Memory B cell (primary cell): ENCODE measurements around the gene KCNJ3.

Experiments used
- ATAC-seq: fragments of 150-1000 bp; cut with Tn5 transposase; 2 replicates; pipeline ENCODE4 v1.10.0; 2021; ENCODE audit warnings: low read depth, mild to moderate bottlenecking, moderate library complexity
- DNase-seq, 2 donors: peaks; one replicate each; pipeline ENCODE4 v3.0.0; 2022; ENCODE audit warnings: low spot score in 2 of 2
- H3K27ac Mint-ChIP-seq: one replicate; pipeline ENCODE4 v1.8.0; 2022; ENCODE audit warnings: mild to moderate bottlenecking, moderate library complexity, mixed read lengths
- H3K27me3 Mint-ChIP-seq: one replicate; pipeline ENCODE4 v1.8.0; 2022; ENCODE audit warnings: mixed read lengths
- H3K36me3 Mint-ChIP-seq: one replicate; pipeline ENCODE4 v1.8.0; 2022; ENCODE audit warnings: mild to moderate bottlenecking, mixed read lengths
- H3K4me1 Mint-ChIP-seq: one replicate; pipeline ENCODE4 v1.8.0; 2022; ENCODE audit warnings: mixed read lengths
- H3K4me3 Mint-ChIP-seq: one replicate; pipeline ENCODE4 v1.8.0; 2022; ENCODE audit warnings: mild to moderate bottlenecking, moderate library complexity, mixed read lengths
- H3K9me3 Mint-ChIP-seq: one replicate; pipeline ENCODE4 v1.8.0; 2022; ENCODE audit warnings: mixed read lengths

Gene KCNJ3

DNA sequence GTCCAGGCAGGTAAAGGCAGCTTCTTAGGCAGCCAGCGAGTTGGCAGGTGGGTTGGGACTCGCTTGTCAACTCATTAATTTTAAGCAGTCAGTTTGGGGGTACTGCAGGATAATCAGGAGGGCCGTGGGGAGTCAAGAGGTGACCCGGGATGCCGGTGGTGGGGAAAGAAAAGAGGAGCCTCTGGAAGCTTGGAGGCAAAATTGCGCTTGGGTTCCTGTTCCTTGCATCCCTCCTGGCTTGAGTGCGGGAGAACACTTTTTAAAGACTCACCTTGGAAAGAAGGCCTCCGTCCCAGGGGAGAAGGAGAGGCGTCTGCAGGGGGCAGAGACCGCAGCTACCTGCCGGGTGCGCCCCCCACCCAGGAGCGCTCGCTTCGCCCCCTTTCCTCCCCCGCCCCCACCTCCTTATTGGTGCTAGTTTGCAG lies at the start of gene KCNJ3:
Gene KCNJ3, plus strand, starts transcription at position 400 of the 425 bp plus-strand sequence. CDS start 81 bp downstream, outside the sequence.
- Mint-ChIP-seq H3K4me3 (peak within 1 kb of the TSS; percentile 75), H3K36me3 (peaks cover 2% of the 10 kb centered on the region), H3K27me3 (peaks cover 12% of the 10 kb centered on the region), H3K4me1 (peaks cover 3% of the 10 kb centered on the region), H3K27ac (no peak within 1 kb of the TSS), H3K9me3 (peaks cover 4% of the 10 kb centered on the region)
- ATAC-seq (no peak), DNase-seq (no peak)

DNA sequence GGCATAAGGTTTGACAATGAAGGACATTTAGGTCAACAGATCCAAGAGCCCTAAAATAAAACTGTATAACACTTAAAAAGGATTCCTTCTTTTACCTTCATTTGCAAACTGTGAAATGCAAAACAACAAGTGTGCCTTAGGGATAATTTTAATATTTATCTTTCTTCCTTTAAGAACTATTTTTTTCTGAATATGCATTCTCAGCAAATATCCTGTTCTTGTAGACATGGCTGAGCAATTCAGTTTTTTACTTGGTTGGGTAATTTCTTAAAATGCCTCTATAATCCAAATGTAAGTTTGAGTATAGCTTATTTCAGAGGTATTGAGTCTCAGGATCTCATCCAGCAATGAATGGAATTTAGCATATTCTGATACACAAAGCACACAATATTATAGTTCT lies 43.0 kb upstream of the KCNJ3 start:
- H3K9me3 Mint-ChIP-seq, result no peaks in the 10 kb centered on the region
- no peaks in the 10 kb centered on the region for H3K36me3 Mint-ChIP-seq
- DNase-seq (no peak), ATAC-seq (no peak)
- no peaks in the 10 kb centered on the region for H3K27me3 Mint-ChIP-seq
- H3K27ac Mint-ChIP-seq, result no peak overlapping the region
- H3K4me3 Mint-ChIP-seq, result no peak overlapping the region
- H3K4me1 Mint-ChIP-seq, result no peaks in the 10 kb centered on the region

GRCh38 chr2:154658854-154659253 lies 39.6 kb upstream of the KCNJ3 start:
- Mint-ChIP-seq H3K36me3 (no peaks in the 10 kb centered on the region), H3K9me3 (peaks cover 2% of the 10 kb centered on the region), H3K4me1 (no peaks in the 10 kb centered on the region), H3K27ac (no peak overlapping the region), H3K27me3 (no peaks in the 10 kb centered on the region), H3K4me3 (no peak overlapping the region)
- DNase-seq (no peak), ATAC-seq (no peak)

DNA sequence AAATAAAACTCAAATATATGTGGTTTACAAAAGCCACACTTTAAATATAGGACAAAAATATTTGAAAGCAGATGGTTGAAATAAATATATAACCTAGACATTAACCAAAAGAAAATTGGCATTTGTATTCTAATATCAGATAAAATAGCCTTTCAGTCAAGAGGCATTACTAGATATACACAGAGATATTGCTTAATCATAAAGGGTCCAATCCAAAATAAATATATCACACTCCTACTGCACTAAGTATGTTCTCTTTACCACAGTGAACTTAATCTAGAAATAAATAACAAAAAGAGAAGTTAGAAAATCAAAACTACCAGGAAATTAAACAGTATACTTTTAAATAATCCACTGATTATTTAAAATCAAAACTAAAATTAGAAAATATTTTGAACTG lies 34.2 kb upstream of the KCNJ3 start:
- H3K4me3 Mint-ChIP-seq, result no peak overlapping the region
- H3K27ac Mint-ChIP-seq, result no peak overlapping the region
- H3K4me1 Mint-ChIP-seq, result no peaks in the 10 kb centered on the region
- H3K36me3 Mint-ChIP-seq, result no peaks in the 10 kb centered on the region
- no peaks in the 10 kb centered on the region for H3K27me3 Mint-ChIP-seq
- DNase-seq, result no peak
- peaks cover 2% of the 10 kb centered on the region for H3K9me3 Mint-ChIP-seq
- no peak for ATAC-seq

GRCh38 chr2:154670083-154670482 lies 28.4 kb upstream of the KCNJ3 start:
- Mint-ChIP-seq H3K36me3 (no peaks in the 10 kb centered on the region), H3K9me3 (peaks cover 4% of the 10 kb centered on the region), H3K27ac (no peak overlapping the region), H3K4me3 (no peak overlapping the region), H3K4me1 (no peaks in the 10 kb centered on the region), H3K27me3 (no peaks in the 10 kb centered on the region)
- ATAC-seq, result no peak
- no peak for DNase-seq

GRCh38 chr2:154673694-154674093 lies 24.8 kb upstream of the KCNJ3 start:
- Mint-ChIP-seq H3K4me3 (no peak overlapping the region), H3K27ac (no peak overlapping the region), H3K27me3 (no peaks in the 10 kb centered on the region), H3K36me3 (no peaks in the 10 kb centered on the region), H3K4me1 (no peaks in the 10 kb centered on the region), H3K9me3 (peaks cover 4% of the 10 kb centered on the region)
- DNase-seq (no peak), ATAC-seq (no peak)

DNA sequence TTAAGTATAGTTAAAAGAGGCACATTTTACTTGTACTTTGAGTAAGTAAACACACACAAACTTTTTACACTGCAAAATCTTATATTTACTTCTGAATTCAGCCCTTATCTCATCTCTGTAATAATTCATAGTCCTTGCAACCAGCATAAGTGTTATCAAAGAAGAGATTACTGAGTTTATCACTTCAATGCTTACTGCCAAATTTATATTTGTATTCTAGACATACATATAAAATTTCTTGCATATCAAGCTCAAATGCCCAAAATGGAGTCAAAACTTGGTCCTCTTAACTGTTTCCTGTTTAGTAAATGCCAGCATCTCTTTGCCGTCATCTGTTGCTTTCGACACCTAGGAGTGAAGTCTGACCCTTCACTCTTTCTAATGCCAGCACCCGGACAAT lies 21.1 kb upstream of the KCNJ3 start:
- no peak for ATAC-seq
- no peaks in the 10 kb centered on the region for H3K27me3 Mint-ChIP-seq

GRCh38 chr2:154681741-154682140 lies 16.8 kb upstream of the KCNJ3 start:
- Mint-ChIP-seq H3K9me3 (peaks cover 2% of the 10 kb centered on the region), H3K4me3 (no peak overlapping the region), H3K27me3 (no peaks in the 10 kb centered on the region), H3K36me3 (no peaks in the 10 kb centered on the region), H3K27ac (no peak overlapping the region), H3K4me1 (no peaks in the 10 kb centered on the region)
- DNase-seq (no peak), ATAC-seq (no peak)

More for the DNA sequence above, 21.1 kb upstream of the KCNJ3 start:
- Mint-ChIP-seq H3K36me3 (no peaks in the 10 kb centered on the region), H3K9me3 (peaks cover 4% of the 10 kb centered on the region), H3K27ac (no peak overlapping the region), H3K4me3 (no peak overlapping the region), H3K4me1 (no peaks in the 10 kb centered on the region)
- DNase-seq, result no peak

GRCh38 chr2:154686162-154686561 lies 12.3 kb upstream of the KCNJ3 start:
- Mint-ChIP-seq H3K27me3 (no peaks in the 10 kb centered on the region), H3K9me3 (peaks cover 2% of the 10 kb centered on the region), H3K4me3 (no peak overlapping the region), H3K27ac (no peak overlapping the region), H3K4me1 (no peaks in the 10 kb centered on the region), H3K36me3 (no peaks in the 10 kb centered on the region)
- DNase-seq (no peak), ATAC-seq (no peak)

- H3K4me1 Mint-ChIP-seq, result no peaks in the 10 kb centered on the region
Measured at GRCh38 chr2:154688373-154688772, 10.1 kb upstream of the KCNJ3 start.

GRCh38 chr2:154689158-154689557 lies 9.3 kb upstream of the KCNJ3 start:
- no peak overlapping the region for H3K4me3 Mint-ChIP-seq
- H3K9me3 Mint-ChIP-seq, result no peaks in the 10 kb centered on the region
- no peaks in the 10 kb centered on the region for H3K36me3 Mint-ChIP-seq
- no peak overlapping the region for H3K27ac Mint-ChIP-seq
- no peaks in the 10 kb centered on the region for H3K27me3 Mint-ChIP-seq
- H3K4me1 Mint-ChIP-seq, result no peaks in the 10 kb centered on the region
- DNase-seq, result no peak
- no peak for ATAC-seq

More at GRCh38 chr2:154688373-154688772, 10.1 kb upstream of the KCNJ3 start:
- Mint-ChIP-seq H3K4me3 (no peak overlapping the region), H3K36me3 (no peaks in the 10 kb centered on the region), H3K27me3 (no peaks in the 10 kb centered on the region), H3K27ac (no peak overlapping the region), H3K9me3 (no peaks in the 10 kb centered on the region)
- DNase-seq (no peak), ATAC-seq (no peak)

DNA sequence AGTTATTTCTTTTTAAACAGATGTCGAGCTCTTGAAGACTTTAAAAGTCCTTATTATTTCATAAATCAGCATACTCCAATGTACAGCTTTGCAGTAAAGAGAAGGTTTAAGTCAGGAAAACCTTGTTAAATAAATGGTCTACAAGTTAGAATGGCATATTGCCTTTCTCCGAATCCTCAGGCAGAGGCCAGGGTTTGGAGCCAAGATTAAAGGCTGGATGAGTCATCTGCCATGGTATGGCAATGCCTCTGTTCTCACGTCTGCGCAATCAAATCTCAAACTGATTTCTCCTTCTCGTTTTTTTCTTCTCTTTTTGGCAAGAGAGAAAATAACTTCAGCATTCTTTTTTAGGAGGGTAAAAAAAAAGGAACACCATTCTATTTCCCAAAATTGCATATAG lies 5.6 kb upstream of the KCNJ3 start:
- Mint-ChIP-seq H3K27me3 (peaks cover 6% of the 10 kb centered on the region), H3K4me3 (no peak overlapping the region), H3K4me1 (no peaks in the 10 kb centered on the region)

DNA sequence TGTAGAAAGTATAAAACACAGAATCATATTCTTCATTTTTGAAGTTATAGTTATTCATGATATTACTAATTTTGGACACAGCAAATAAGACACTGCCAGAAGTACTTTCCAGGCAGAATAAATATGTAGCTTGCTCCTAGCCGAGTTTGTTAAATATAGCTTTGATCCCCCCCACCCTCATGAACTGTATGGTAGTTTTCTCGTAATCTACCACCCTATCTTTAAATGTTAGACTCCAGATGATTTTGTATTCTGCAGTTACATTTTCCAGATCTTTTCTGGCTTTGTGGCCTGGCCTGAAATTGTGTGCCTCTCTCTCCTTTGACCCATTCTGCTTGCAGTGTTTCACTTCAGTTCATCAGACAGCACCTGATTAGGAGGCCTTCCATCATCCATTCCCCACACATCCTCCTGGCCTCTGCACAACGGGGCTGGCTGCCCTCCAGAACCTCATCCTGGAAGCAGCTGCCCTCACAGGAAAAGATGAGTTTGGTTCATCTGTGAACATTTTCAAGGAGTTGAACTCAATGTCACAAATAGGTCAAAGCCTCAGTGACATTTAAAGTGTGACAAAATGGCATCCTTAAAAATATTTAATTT lies 4.7 kb upstream of the KCNJ3 start:
- peaks cover 6% of the 10 kb centered on the region for H3K27me3 Mint-ChIP-seq
- H3K4me3 Mint-ChIP-seq, result no peak overlapping the region
- peaks cover under 1% of the 10 kb centered on the region for H3K4me1 Mint-ChIP-seq
- no peak for ATAC-seq
- no peak overlapping the region for H3K27ac Mint-ChIP-seq
- H3K36me3 Mint-ChIP-seq, result no peaks in the 10 kb centered on the region
- no peak for DNase-seq
- H3K9me3 Mint-ChIP-seq, result no peaks in the 10 kb centered on the region

More for the DNA sequence above, 5.6 kb upstream of the KCNJ3 start:
- H3K27ac Mint-ChIP-seq, result no peak overlapping the region
- H3K9me3 Mint-ChIP-seq, result no peaks in the 10 kb centered on the region
- no peak for DNase-seq
- no peak for ATAC-seq
- H3K36me3 Mint-ChIP-seq, result no peaks in the 10 kb centered on the region

DNA sequence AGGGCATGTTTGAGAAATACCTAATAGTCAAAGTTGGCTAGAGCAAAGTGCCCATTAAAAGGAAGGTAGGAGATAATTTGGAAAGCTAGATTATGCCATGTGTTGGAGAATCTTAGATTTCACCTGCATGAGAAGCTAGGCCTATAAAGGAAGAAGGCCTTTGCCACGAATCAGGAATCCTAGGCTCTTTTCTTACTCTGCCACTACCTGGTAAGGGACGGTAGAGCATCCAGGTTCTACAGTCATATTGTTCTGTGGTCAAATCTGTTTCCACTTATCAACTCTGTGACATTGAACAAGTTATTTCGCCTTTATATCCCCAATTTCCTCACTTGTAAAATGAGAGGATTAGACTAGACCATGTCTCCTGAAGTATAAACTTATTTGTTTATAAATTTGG lies 3.6 kb upstream of the KCNJ3 start:
- DNase-seq (no peak), ATAC-seq (no peak)
- Mint-ChIP-seq H3K27ac (no peak overlapping the region), H3K4me3 (no peak overlapping the region), H3K27me3 (peaks cover 12% of the 10 kb centered on the region), H3K9me3 (peaks cover 4% of the 10 kb centered on the region), H3K4me1 (peaks cover 3% of the 10 kb centered on the region), H3K36me3 (peaks cover 2% of the 10 kb centered on the region)

GRCh38 chr2:154696369-154696768 lies 2.1 kb upstream of the KCNJ3 start:
- H3K4me3 Mint-ChIP-seq, result no peak overlapping the region
- H3K9me3 Mint-ChIP-seq, result peaks cover 4% of the 10 kb centered on the region
- no peak overlapping the region for H3K27ac Mint-ChIP-seq
- peaks cover 3% of the 10 kb centered on the region for H3K4me1 Mint-ChIP-seq
- H3K36me3 Mint-ChIP-seq, result peaks cover 2% of the 10 kb centered on the region
- ATAC-seq (no peak), DNase-seq (no peak)
- peaks cover 12% of the 10 kb centered on the region for H3K27me3 Mint-ChIP-seq
